Measurements from ENCODE around the gene RMI1.
A peak's percentile ranks its signal among the peaks of the same experiment; 100 is the strongest.
"Not testable (repeated sequence)": the region's sequence is repeated elsewhere in the genome, so short reads cannot be mapped to it uniquely, and the experiment has no call there.

RMI1 gene

DNA sequence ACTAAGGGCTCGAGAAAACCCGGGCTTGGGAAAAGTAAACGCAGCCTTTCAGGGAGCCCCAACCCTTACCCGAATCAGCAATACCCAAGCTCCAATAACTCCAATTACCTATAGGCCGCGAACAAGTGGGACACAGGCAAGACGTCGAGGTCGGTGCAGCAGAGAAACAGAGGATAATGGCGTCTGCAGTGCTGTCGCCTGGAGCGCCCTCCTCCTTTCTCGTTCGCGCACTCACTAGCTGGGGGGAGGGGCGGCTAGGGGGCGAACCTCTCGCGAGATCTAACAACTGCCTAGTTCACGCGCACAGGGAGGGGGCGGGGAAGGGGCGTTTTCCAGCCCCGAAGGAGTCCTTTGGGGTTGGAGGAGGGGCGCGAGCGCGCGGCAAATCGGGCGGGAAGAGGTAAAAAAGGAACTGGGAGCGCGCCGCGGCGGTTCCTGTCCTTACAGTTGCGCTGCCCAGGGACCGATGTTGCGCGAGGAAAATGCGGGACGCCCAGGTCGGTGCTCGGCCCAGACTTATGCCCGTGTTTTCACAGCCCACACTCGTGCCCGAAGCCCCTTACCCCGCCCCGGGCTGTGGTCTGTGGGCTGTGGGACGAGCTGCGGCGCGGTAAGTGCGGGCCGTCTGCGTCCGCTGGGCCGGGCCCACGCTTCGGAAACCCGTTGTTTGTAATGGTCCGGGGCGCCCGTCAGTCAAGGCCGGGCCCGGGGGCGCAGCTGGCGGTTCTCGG, at the start of gene RMI1:
Gene RMI1, plus strand, starts transcription at position 411 of the 731 bp plus-strand sequence. CDS start 20,182 bp downstream, outside the sequence.
- DNase-seq: peak; percentile 99

DNA sequence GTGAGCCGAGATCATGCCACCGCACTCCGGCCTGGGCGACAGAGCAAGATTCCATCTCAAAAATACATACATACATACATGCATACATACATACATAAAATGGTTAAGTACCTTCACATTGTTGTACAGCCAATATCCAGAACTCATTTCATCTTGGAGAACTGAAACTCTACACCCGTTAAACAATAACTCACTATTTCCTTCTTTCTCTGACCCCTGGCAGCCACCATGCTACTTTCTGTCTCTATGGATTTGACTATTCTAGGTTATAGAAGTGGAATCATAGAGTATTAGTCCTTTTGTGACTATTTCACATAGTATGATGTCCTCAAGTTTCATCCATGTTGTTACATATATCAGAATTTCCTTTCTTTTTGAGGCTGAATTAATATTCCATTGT, 49.7 kb upstream of the RMI1 start:
- no peak for DNase-seq

- no peak for DNase-seq
Measured at GRCh38 chr9:83932011-83932410, 48.6 kb upstream of the RMI1 start.

DNA sequence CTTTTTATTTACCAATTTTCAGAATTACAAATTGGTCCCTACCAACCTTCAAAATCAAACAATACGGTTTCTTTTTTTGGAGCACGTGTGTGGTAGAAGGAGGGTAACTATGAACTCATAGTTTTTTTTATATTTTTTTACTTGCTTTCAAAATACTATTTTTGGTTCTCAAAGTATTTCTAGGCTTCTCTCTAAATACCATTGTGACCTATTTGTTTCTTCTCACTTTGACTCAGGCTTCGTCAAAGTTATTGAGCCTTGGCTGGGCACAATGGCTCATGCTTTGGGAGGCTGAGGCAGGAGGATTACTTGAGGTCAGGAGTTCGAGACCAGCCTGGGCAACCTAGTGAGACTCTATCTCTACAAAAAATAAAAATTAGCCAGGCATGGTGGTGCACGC, 47.8 kb upstream of the RMI1 start:
- no peak for DNase-seq

DNA sequence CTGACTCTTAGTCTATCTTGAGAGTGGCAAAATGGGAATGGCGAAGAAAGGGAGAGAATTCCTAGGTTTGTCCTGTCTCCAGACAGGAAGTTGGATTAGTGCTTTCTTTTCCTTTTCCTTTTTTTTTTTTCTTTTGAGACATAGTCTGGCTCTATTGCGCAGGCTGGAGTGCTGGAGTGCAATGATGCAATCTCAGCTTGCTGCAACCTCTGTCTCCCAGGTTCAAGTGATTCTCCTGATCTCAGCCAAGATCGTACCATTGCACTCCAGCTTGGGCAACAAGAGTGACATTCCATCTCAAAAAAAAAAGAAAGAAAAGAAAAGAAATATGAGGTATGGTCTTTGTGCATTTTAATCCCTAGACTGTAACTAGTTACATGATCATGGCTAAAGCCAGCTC, 46.8 kb upstream of the RMI1 start:
- no peak for DNase-seq

- DNase-seq: no peak
Measured at GRCh38 chr9:83934569-83935275, 45.9 kb upstream of the RMI1 start.

- no peak for DNase-seq
Measured at GRCh38 chr9:83935276-83935935, 45.2 kb upstream of the RMI1 start.

DNA sequence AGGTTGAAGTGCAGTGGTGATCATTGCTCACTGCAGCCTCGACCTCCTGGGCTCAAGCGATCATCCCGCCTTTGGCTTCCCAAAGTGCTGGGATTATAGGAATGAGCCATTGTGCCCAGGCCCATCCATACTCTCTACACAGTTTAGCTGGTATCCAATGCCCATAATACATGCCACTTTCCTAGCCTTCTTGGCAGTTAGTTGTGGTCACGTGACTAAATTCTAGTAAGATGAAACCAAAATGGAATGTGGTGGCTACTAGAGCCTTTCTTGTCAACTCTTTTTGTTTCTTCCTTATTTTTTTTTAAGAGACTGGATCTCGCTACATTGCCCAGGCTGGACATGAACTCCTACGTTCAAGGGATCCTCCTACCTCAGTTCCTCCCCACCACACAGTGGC, 44.1 kb upstream of the RMI1 start:
- no peak for DNase-seq

- peak; percentile 18 for DNase-seq
Measured at GRCh38 chr9:83937861-83938455, 42.6 kb upstream of the RMI1 start.

- DNase-seq: no peak
Measured at GRCh38 chr9:83940590-83941303, 39.9 kb upstream of the RMI1 start.

DNA sequence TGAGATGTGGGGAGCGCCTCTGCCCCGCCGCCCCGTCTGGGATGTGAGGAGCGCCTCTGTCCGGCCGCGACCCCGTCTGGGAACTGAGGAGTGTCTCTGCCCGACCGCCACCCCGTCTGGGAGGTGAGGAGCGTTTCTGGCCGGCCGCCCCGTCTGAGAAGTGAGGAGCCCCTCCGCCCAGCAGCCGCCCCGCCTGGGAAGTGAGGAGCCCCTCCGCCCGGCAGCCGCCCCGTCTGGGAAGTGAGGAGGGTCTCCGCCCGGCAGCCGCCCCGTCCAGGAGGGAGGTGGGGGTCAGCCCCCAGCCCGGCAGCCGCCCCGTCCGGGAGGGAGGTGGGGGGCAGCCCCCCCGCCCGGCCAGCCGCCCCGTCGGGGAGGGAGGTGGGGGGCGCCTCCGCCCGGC, 32.5 kb upstream of the RMI1 start:
- DNase-seq: not testable (repeated sequence)

GRCh38 chr9:83956086-83956435, 24.5 kb upstream of the RMI1 start:
- no peak for DNase-seq

DNA sequence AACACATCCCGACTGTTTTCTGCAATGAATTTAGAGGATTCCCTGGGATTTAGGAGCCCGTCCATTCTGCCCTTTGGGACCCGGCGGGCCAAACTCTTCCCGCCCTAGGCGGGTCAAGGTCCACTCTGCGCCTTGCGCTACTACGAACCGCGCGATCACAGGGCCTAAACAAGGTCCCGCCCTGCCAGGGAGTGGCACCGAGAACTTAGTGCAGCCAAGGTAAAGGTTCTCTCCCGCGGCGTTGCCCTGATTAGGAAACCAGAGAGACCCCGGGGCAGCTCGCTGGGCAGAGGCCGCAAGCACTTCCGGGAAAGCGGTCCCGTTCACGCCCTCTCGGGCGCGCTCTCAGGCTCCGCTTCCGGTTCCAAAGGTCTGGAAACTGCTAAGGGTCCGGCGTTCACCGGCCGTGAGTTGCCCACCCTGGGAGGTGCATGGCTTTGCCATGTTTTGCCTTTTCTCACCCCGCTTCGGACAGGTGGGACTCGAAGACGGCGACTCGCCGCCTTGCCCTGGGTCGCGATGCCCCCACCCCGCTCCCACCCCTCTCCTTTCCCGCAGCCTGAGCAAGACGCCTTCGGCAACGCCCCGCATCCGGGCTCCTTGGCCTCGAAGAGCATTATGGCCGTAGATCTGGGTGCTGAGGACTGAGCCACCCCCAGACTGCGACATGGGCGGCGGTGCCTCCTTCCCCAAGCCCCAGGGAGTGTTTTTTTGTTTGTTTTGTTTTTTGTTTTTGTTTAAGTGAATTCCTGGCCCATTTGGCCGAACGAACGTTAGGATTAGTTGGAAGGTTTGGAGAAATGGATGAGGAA, 24.0 kb upstream of the RMI1 start:
- peak; percentile 35 for DNase-seq

GRCh38 chr9:83957248-83957513, 23.4 kb upstream of the RMI1 start:
- no peak for DNase-seq

DNA sequence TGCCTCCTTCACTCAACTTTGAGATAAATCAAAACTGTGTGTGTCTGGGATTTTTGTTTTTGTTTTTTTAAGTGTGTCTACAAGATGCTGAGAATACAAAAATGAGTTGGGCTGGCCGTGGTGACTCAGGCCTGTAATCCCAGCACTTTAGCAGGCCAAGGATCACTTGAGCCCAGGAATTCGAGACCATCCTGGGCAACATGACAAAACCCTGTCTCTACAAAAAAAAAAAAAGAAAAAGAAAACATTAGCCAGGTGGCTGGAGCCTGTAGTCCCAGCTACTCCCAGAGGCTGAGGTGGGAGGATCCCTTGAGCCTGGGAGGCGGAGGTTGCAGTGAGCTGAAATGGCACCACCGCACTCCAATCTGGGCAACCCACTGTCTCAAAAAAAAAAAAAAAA, 21.5 kb upstream of the RMI1 start:
- DNase-seq: no peak

DNA sequence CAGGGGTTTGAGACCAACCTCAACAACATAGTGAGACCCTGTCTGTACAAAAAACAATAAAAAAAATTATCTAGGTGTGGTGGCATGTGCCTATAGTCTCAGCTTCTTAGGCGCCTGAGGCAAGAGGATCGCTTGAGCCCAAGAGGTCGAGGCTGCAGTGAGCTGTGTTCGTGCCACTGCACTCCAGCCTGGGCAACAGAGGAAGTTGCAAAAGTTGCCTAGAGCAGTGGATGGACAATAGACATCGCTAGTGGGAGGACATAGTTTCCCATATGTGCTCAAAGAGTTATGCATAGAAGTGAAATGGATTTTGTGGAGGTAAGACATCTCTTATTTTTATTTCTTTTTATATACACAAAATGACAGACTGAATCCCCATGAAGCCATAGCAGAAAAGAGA, 19.6 kb upstream of the RMI1 start:
- DNase-seq: no peak

- no peak for DNase-seq
Measured at GRCh38 chr9:83962165-83962564, 18.4 kb upstream of the RMI1 start.

DNA sequence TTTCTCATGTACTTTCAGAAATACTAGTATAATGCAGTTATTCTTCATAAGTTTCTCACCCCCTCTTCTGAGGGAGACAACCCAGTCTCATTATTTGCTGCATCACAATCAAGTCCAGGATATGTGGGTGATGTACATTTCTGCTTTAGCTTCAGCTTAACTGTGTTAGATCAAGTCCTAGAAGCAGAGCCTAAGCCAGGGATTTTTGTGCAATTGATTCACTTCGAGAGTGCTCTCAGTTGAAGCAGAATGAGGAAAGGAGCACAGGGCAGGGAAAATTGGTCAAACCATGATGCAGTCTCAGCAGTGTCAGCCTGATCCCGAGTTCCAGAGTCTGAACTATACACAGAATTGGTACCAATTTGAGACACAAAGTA, 15.6 kb upstream of the RMI1 start:
- DNase-seq: no peak

DNA sequence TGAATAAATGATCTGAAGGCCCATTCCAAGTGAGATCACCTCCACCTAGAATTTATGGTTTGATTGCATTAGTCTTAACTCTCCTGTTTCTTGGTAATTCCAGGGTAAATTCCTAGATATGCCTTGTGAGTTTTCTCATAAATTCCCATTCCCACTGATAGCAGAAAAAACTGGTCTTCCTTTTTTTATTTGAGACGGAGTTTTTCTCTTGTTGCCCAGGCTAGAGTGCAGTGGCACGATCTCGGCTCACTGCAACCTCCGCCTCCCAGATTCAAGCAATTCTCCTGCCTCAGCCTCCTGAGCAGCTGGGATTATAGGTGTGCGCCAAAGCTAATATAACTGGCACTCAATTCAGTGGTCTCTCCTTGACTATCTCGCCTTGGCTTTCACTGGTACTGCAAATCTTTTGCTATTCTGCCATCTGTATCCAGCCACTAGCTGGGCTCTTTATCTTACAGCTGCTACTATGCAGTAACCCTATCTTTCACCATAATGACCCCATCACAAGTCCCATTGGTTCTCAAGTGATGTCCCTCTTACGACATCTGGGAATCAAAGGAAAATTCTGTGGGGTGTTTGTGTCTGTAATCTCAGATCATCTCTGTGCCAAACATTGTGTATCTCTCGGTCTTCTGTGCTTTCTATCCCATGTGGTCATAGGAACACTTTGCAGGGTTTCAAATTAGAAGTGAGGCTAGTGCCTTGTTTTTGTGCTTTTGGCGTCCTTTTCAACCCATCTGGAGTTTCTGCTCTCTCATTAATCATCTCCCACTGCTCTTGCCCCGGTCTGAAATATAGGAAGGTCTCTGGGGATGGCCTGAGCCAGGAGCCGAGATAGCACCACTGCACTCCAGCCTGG, 15.0 kb upstream of the RMI1 start:
- DNase-seq: no peak

- DNase-seq: no peak
Measured at GRCh38 chr9:83966209-83966582, 14.4 kb upstream of the RMI1 start.

DNA sequence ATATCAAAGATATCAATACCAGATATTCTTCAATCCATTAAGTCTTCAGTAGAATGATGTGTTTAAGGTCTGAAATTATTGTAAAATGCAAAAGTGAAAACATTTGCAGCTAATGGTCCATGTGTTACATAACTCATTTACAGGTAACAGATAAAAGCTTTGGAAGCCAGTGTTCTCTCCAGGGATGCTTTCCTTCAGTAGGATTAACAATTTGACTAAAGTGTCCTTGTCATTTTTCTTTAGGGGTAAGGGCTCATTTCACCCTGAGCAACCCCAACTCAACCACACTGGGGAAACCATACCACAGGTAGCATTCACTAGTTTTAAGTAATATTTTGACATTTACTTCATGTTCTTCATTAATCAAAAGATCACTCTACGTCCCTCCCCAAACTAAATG, 13.5 kb upstream of the RMI1 start:
- no peak for DNase-seq

DNA sequence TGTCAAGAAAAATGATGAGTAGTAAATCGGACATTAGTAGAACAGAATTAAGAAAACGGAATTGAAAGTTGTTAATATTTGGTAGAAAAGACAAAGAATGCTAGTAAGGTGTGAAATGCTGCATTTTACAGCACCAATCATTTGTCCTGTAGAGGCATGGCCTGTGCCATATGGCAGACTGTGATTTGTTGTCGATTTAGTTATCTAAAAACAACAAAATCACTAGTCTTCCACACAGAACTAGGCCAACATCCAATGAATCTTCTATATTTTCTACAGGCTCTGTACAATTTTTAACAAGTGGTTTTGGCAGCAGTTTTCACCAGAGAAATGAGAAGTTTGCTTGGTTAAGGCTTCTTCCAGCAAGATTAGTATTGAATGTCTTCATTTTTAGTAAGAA, 11.0 kb upstream of the RMI1 start:
- no peak for DNase-seq

All from NCI-H1417 treated with DMSO at 0.1 percent for 48 hours (cell line).